Measurements from ENCODE around the gene CYP46A1.

The CYP46A1 gene

GRCh38 chr14:99700379-99700778 lies 16.3 kb downstream of the CYP46A1 start:
- no peak overlapping the region for H3K4me3 ChIP-seq (ENCODE audit: low read depth, low read length)
- no peak for TF ChIP-seq CTCF (IDR thresholded peaks at IDR 0.05; ENCODE audit: low read depth, low read length)

GRCh38 chr14:99701260-99701659 lies 17.2 kb downstream of the CYP46A1 start:
- TF ChIP-seq CTCF (IDR thresholded peaks at IDR 0.05; ENCODE audit: low read depth, low read length): no peak
- H3K4me3 ChIP-seq (ENCODE audit: low read depth, low read length): no peak overlapping the region

GRCh38 chr14:99702115-99702514 lies 18.0 kb downstream of the CYP46A1 start:
- no peak for TF ChIP-seq CTCF (IDR thresholded peaks at IDR 0.05; ENCODE audit: low read depth, low read length)
- H3K4me3 ChIP-seq (ENCODE audit: low read depth, low read length): no peak overlapping the region

- no peak for TF ChIP-seq CTCF (IDR thresholded peaks at IDR 0.05; ENCODE audit: low read depth, low read length)
- H3K4me3 ChIP-seq (ENCODE audit: low read depth, low read length): no peak overlapping the region
Measured at GRCh38 chr14:99703381-99703780, 19.3 kb downstream of the CYP46A1 start.

GRCh38 chr14:99704037-99704436 lies 19.9 kb downstream of the CYP46A1 start:
- H3K4me3 ChIP-seq (ENCODE audit: low read depth, low read length): no peak overlapping the region
- TF ChIP-seq CTCF (IDR thresholded peaks at IDR 0.05; ENCODE audit: low read depth, low read length): no peak

GRCh38 chr14:99706107-99706900 lies 22.2 kb downstream of the CYP46A1 start:
- no peak overlapping the region for H3K4me3 ChIP-seq (ENCODE audit: low read depth, low read length)
- TF ChIP-seq CTCF (IDR thresholded peaks at IDR 0.05; ENCODE audit: low read depth, low read length): no peak

- no peak for TF ChIP-seq CTCF (IDR thresholded peaks at IDR 0.05; ENCODE audit: low read depth, low read length)
- H3K4me3 ChIP-seq (ENCODE audit: low read depth, low read length): no peak overlapping the region
Measured at GRCh38 chr14:99707420-99707819, 23.3 kb downstream of the CYP46A1 start.

Data from WI38 (cell line).